ENCODE measurements around the gene HBS1L.

The HBS1L gene

GRCh38 chr6:135033238-135033637 lies 21.4 kb downstream of the HBS1L start:
- no peak for DNase-seq

- DNase-seq = no peak
These were observed 24.0 kb downstream of the HBS1L start for GRCh38 chr6:135030532-135031178.

GRCh38 chr6:135030056-135030473 lies 24.6 kb downstream of the HBS1L start:
- no peak for DNase-seq

GRCh38 chr6:135025775-135026174 lies 28.8 kb downstream of the HBS1L start:
- DNase-seq = no peak

- DNase-seq = no peak
These were observed 29.4 kb downstream of the HBS1L start for GRCh38 chr6:135025175-135025574.

- DNase-seq = no peak
These were observed 32.4 kb downstream of the HBS1L start for GRCh38 chr6:135022050-135022697.

GRCh38 chr6:135021310-135022049 lies 33.1 kb downstream of the HBS1L start:
- DNase-seq = no peak

- DNase-seq = no peak
These were observed 35.7 kb downstream of the HBS1L start for GRCh38 chr6:135018941-135019340.

- no peak for DNase-seq
These were observed 36.6 kb downstream of the HBS1L start for GRCh38 chr6:135018052-135018451.

- DNase-seq = no peak
These were observed 40.2 kb downstream of the HBS1L start for GRCh38 chr6:135014353-135014832.

GRCh38 chr6:135013211-135013610 lies 41.4 kb downstream of the HBS1L start:
- DNase-seq = no peak

- DNase-seq = no peak
These were observed 41.9 kb downstream of the HBS1L start for GRCh38 chr6:135012764-135013163.

- no peak for DNase-seq
These were observed 42.3 kb downstream of the HBS1L start for GRCh38 chr6:135012349-135012748.

GRCh38 chr6:135008941-135009290 lies 45.7 kb downstream of the HBS1L start:
- no peak for DNase-seq

GRCh38 chr6:135008072-135008940 lies 46.3 kb downstream of the HBS1L start:
- no peak for DNase-seq

GRCh38 chr6:135006386-135006914 lies 48.2 kb downstream of the HBS1L start:
- DNase-seq = no peak

- DNase-seq = no peak
These were observed 50.2 kb downstream of the HBS1L start for GRCh38 chr6:135004399-135004798.

GRCh38 chr6:135002974-135003703 lies 51.5 kb downstream of the HBS1L start:
- no peak for DNase-seq

- no peak for DNase-seq
These were observed 52.3 kb downstream of the HBS1L start for GRCh38 chr6:135002229-135002844.

- DNase-seq = no peak
These were observed 55.5 kb downstream of the HBS1L start for GRCh38 chr6:134999107-134999506.

Data from activated CD4-positive, CD25-positive, alpha-beta regulatory T cell treated with anti-CD3 and anti-CD28 coated beads, Interleukin-2, amount 50 U/mL, for 72 hours (primary cell).